H1 (cell line): ENCODE data around the gene LYL1.

ENCODE experiments used
- BACH1 ChIP-seq: IDR thresholded peaks from 2 replicates; pipeline ENCODE4 v1.6.1; 2012; ENCODE audit warnings: low read length, improper control_type of control experiment
- CTCF ChIP-seq, 3 experiments: IDR thresholded peaks; 1 replicate in 2 of 3; 2 replicates in 1 of 3; pipeline versions ENCODE4 v1.5.1 to v1.6.1; 2011; ENCODE audit warnings: low read length in 3 of 3, mild to moderate bottlenecking in 3 of 3, inconsistent platforms in 2 of 3, low read depth in 1 of 3, moderate library complexity in 1 of 3; ENCODE audit not compliant: insufficient read depth in 1 of 3; ENCODE audit errors: control extremely low read depth in 1 of 3
- GABPA ChIP-seq: IDR thresholded peaks from 2 replicates; pipeline ENCODE4 v1.6.1; 2011; ENCODE audit warnings: mild to moderate bottlenecking, low read length, moderate library complexity, borderline replicate concordance; ENCODE audit not compliant: insufficient read depth
- GTF2F1 ChIP-seq: IDR thresholded peaks from 2 replicates; pipeline ENCODE4 v1.6.1; 2012; ENCODE audit warnings: low read depth, low read length, improper control_type of control experiment, borderline replicate concordance
- PHF8 ChIP-seq: fragments of 200-600 bp; sonication (generic); conservative IDR thresholded peaks from 2 replicates; pipeline ENCODE4 v1.7.1; 2012; ENCODE audit warnings: low read depth, mild to moderate bottlenecking, inconsistent platforms, low read length, moderate library complexity
- POLR2AphosphoS5 ChIP-seq: IDR thresholded peaks from 2 replicates; pipeline ENCODE4 v1.6.1; 2011; ENCODE audit warnings: low read depth, low read length
- SP2 ChIP-seq: IDR thresholded peaks from 2 replicates; pipeline ENCODE4 v1.6.1; 2012; ENCODE audit warnings: mild to moderate bottlenecking, low read length, inconsistent platforms

GRCh38 chr19:13071444-13072187 lies 31.0 kb downstream of the LYL1 start:
- TF ChIP-seq PHF8 (no peak), BACH1 (no peak), GABPA (no peak), CTCF (IDR thresholded peaks at IDR 0.05; ENCODE audit: control extremely low read depth in 1 of 3, insufficient read depth in 1 of 3, low read depth in 1 of 3, low read length in 3 of 3) (no peak), GTF2F1 (no peak), POLR2AphosphoS5 (no peak), SP2 (no peak)
